DOHH2 (cell line): Measurements from ENCODE around the gene SLC35G3.

Experiments used
- CTCF ChIP-seq: fragments of 200-600 bp; sonication (generic); IDR thresholded peaks from one replicate; pipeline ENCODE4 v1.5.1; 2014; ENCODE audit warnings: antibody characterized with exemption, mild to moderate bottlenecking, low read depth, low read length; ENCODE audit not compliant: poor library complexity, severe bottlenecking
- EZH2phosphoT487 ChIP-seq: fragments of 200-600 bp; sonication (generic); IDR thresholded peaks from 2 replicates; pipeline ENCODE4 v1.6.1; 2017; ENCODE audit warnings: borderline replicate concordance, mild to moderate bottlenecking, antibody characterized with exemption, low read length, moderate library complexity, mixed read lengths

- TF ChIP-seq CTCF (no peak), EZH2phosphoT487 (no peak)
These were observed 27.7 kb downstream of the SLC35G3 start for GRCh38 chr17:35166526-35166925.
